PFSK-1 (cell line): ENCODE data around the gene PSMC6.

ENCODE experiments used
- FOXP2 ChIP-seq: optimal IDR thresholded peaks from 2 replicates; pipeline ENCODE3; 2011; ENCODE audit warnings: borderline replicate concordance, control low read depth, inconsistent platforms; ENCODE audit not compliant: insufficient read depth; ENCODE audit errors: extremely low read length, extremely low read depth
- TAF1 ChIP-seq: IDR thresholded peaks from 2 replicates; pipeline ENCODE4 v1.6.1; 2012; ENCODE audit warnings: low read length, control low read depth, borderline replicate concordance; ENCODE audit not compliant: insufficient read depth
- TF ChIP-seq, protein P1 (sequence below), 2 experiments: IDR thresholded peaks; 2 replicates each; pipeline versions ENCODE4 v1.6.1 to v1.8.0; 2011 to 2012; ENCODE audit warnings: low read depth in 2 of 2, low read length in 2 of 2, control low read depth in 1 of 2, inconsistent platforms in 1 of 2, mild to moderate bottlenecking in 1 of 2, moderate library complexity in 1 of 2; ENCODE audit not compliant: insufficient read depth in 1 of 2

DNA sequence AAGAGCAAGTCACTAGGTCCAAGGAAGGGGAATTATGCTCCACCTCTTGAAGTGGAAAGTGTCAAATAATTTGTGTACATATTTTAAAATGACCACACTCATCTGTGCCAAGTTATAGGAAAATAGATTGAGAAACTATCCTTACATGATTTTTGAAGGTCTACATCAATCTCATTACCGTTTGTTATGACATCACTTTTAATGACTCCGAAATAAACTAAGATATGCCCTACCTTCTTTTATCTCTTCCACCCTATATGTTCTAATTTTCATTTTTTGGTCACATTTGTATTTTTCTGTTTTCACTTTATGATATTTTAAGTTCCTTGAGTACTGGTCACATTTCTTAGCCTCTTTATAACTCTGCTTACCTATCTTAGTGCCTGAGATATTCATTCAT is 3.3 kb upstream of the PSMC6 start:
- TF ChIP-seq, protein P1, sequence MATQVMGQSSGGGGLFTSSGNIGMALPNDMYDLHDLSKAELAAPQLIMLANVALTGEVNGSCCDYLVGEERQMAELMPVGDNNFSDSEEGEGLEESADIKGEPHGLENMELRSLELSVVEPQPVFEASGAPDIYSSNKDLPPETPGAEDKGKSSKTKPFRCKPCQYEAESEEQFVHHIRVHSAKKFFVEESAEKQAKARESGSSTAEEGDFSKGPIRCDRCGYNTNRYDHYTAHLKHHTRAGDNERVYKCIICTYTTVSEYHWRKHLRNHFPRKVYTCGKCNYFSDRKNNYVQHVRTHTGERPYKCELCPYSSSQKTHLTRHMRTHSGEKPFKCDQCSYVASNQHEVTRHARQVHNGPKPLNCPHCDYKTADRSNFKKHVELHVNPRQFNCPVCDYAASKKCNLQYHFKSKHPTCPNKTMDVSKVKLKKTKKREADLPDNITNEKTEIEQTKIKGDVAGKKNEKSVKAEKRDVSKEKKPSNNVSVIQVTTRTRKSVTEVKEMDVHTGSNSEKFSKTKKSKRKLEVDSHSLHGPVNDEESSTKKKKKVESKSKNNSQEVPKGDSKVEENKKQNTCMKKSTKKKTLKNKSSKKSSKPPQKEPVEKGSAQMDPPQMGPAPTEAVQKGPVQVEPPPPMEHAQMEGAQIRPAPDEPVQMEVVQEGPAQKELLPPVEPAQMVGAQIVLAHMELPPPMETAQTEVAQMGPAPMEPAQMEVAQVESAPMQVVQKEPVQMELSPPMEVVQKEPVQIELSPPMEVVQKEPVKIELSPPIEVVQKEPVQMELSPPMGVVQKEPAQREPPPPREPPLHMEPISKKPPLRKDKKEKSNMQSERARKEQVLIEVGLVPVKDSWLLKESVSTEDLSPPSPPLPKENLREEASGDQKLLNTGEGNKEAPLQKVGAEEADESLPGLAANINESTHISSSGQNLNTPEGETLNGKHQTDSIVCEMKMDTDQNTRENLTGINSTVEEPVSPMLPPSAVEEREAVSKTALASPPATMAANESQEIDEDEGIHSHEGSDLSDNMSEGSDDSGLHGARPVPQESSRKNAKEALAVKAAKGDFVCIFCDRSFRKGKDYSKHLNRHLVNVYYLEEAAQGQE (IDR thresholded peaks at IDR 0.05; ENCODE audit: insufficient read depth in 1 of 2, low read depth in 2 of 2, low read length in 2 of 2): no peak
- no peak for TF ChIP-seq TAF1
- TF ChIP-seq FOXP2: no peak
